HG03039 (cell line): ENCODE results near the gene CBX6.
"Not testable (repeated sequence)": the region's sequence is repeated elsewhere in the genome, so short reads cannot be mapped to it uniquely, and the experiment has no call there.

Source experiments
- ATAC-seq: cut with Tn5 transposase; IDR thresholded peaks from one replicate; pipeline ENCODE4 v1.9.1; 2021; ENCODE audit warnings: mild to moderate bottlenecking, moderate library complexity; ENCODE audit not compliant: unreplicated experiment

Gene CBX6

DNA sequence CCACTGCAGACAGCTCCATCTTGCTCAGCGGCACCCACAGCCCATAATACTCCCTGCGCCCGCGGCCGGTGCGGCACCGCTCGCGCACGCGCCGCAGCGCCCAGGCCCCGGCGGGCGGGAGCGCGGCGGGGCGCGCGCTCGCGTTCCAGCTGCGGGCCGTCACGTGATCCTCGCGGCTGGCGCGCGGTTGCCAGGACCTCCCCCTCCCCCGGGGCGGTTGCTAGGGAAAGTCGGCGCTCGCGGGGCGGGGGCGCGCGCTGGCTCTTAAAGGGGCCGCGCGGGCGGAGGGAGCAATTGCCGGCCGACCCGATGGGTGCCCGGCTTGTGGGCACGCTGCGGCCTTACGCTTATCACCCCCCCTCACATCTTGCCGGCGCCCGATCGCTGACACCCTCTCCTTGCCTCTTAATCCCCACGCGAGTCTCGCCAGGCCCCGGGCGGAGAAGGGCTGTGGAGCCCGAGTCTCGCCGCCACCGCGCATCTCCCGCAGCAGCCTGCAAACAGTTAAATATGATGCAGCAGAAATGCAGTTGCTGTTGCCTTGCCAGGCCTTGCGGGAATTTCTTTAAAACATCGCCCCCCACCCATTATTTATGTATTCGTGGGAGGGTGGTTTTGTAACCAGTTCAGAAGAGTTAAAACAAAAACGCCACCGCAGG is at the start of gene CBX6:
CBX6 (minus strand) TSS at position 45 of the 659 bp plus-strand sequence; CDS start at position 19, 26 bp downstream.
- ATAC-seq, result peak; percentile 56

DNA sequence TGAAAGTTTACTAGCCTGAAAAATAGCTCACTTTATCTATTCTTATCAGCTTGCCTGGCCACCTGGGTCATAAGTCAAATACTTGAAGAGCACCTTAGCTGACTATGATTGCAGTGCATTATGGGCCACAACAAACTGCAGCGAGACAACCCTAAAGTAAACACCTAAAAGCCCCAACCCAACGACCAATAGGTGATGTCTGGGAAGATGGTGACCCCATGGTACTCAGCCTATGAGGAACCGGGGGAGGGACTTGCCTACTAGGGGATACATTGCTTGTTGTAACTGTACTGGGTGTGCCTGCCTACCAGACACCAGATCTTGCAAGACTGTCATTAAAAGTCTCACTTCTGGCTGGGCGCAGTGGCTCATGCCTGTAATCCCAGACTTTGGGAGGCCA is 49.8 kb upstream of the CBX6 start:
- no peak for ATAC-seq

- ATAC-seq, result no peak
Measured at GRCh38 chr22:38921120-38921519, 49.1 kb upstream of the CBX6 start.

DNA sequence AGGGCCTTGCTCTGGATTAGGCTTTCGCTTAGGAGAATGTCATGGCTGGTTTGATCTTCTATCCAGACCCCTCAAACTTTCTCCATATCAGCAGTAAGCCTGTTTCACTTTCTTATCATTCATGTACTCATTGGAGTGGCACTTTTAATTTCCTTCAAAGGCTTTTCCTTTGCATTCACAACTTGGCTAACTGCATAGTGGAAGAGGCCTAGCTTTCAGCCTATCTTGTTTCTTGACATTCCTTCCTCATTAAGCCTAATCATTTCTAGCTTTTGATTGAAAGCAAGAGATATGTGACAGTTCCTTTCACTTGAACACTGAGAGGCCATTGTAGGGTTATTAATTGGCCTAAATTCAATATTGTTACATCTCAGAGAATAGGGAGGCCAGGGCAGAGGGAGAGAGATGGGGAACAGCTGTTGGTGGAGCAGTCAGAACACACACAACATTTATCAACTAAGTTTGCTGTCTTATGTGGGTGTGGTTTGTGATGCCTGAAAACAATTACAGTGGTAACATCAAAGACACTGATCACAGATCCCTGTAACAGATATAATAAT is 47.7 kb upstream of the CBX6 start:
- no peak for ATAC-seq

DNA sequence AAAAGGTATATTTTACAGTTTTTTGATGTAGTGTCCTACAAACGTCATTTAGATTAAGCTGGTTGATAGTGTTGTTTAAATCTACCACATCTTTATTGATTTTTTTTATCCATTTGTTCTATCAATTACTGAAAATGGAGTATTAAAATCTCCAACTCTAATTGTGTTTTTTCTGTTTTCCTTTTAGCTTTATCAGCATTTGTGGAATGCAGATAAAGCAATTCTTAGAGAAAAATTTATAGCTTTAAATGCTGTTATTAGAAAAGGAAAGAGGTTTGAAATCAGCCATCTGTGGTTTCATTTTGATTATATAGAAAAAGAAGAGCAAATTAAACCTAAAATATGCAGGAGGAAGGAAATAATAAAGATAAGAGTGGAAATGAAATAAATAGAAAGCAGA is 39.4 kb upstream of the CBX6 start:
- ATAC-seq, result no peak

- no peak for ATAC-seq
Measured at GRCh38 chr22:38907767-38908166, 35.8 kb upstream of the CBX6 start.

- ATAC-seq, result no peak
Measured at GRCh38 chr22:38906052-38906451, 34.0 kb upstream of the CBX6 start.

DNA sequence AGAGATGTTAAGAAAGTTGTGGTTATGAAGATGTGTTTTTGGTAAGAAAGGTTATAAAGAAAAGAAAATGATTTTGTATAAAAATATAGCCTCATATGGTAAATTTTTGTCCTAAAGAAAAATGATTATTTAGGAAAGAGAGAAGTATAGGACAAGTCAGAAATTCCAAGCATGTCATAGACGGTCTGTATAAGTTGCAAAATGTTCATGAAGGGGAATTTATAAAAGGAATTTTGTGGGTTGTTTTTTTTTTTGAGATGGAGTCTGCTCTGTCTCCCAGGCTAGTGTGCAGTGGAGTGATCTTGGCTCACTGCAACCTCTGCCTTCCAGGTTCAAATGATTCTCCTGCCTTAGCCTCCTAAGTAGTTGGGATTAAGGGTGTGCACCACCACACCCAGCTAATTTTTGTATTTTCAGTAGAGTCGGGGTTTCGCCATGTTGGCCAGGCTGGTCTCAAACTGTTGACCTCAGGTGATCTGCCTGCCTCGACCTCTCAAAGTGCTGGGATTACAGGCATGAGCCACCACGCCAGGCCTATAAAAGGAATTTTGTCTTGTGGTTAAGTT is 32.1 kb upstream of the CBX6 start:
- ATAC-seq, result not testable (repeated sequence)

DNA sequence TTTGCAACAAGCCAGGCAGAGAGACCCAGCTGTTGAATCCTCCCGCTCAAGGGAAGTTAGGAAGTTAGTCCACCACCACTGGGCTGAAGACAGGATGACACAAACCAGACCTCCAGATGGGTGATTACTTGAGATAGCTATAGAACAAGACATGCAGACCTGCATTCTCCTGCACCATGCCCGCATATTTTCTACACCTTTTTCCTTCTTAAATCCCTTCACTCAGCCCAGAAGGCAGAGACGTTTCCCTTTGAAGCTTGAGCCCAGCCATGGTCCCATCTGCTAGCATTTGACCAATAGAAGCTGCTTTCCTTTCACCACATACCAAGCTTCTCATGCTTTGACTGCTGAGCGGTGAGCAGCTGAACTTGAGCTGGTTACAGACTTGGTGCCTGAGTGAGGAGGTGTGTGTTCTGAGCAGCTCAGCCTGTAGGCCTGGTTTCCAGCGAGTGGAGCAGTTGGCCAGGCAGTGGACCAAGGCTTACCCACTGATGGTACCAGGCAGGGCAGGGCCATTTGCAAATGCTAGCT is 29.2 kb upstream of the CBX6 start:
- no peak for ATAC-seq

DNA sequence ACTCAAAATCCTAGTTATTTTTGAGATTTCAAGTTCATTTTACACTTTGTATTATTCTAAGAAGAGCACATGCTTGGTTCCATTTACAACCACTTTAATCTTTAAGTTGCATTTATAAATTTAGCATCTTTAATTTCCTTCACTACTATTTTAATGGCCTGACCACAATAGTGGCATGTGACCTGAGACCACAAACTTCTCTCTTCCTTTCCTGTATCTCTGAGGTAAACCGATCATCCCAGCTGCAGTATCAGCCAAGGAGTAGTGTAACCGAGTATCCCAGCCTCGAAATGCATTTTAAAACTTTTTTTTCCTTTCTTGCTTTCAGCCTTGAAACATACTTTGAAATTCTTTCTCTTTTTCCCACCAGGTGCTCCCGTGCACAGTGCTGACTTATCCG is 28.7 kb upstream of the CBX6 start:
- no peak for ATAC-seq

- no peak for ATAC-seq
Measured at GRCh38 chr22:38891256-38891655, 19.2 kb upstream of the CBX6 start.

DNA sequence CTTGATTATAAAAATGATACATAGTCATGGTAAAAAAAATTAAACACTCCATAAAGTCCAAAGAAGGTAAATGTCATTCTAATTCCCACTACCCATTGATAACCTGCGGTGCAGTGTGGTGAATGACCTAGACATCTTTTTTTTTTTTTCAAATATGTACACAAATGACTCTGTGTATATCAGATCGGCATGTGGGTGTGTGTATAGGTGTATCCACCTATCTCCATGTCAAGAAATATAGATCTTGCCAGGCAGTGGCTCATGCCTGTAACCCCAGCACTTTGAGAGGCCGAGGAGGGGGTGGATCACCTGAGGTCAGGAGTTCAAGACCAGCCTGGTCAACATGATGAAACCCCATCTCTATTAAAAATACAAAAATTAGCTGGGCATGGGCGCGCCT is 18.4 kb upstream of the CBX6 start:
- ATAC-seq, result no peak

GRCh38 chr22:38886333-38886732 is 14.3 kb upstream of the CBX6 start:
- no peak for ATAC-seq

GRCh38 chr22:38882972-38883622 is 11.1 kb upstream of the CBX6 start:
- no peak for ATAC-seq

GRCh38 chr22:38881997-38882879 is 10.2 kb upstream of the CBX6 start:
- ATAC-seq, result no peak

DNA sequence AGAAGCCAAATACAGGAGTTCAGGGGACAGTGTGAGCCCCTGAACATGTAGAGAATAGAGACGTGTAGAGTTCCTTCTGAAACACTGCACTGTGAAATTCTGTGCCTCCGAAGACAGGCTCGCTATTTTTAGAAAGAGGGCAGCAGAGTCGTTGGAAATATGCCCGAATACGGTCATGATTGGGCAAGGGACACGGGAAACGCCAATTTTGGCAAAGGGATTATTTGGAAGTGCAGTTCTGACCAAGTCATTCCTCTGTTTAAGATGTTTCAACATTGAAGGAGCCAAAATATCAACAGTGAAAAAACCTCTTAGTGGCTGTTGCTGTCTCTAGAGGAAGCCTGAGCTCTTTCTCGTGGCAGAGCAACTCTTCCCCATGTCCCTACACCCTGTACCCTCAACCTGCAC is 9.5 kb upstream of the CBX6 start:
- ATAC-seq, result no peak

GRCh38 chr22:38879961-38880360 is 7.9 kb upstream of the CBX6 start:
- ATAC-seq, result no peak

- no peak for ATAC-seq
Measured at GRCh38 chr22:38879108-38879729, 7.2 kb upstream of the CBX6 start.

DNA sequence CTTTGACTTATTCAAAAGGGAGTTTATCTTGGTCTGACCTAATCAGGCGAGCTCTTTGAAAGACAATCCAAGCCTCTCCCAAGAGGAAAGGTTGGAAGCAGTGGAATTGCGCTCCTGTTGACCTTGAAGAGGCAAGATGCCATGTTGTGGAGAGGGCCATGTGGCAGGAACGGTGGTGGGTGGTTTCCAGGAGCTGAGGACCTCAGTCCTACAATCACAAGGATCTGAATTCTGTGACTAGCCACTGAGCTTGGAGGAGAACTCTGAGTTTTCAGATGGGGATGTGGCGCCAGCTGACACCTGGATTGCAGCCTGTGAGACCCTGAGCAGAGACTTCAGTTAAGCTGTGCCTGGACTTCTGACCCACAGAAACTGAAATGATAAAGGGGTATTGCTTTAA is 6.0 kb upstream of the CBX6 start:
- no peak for ATAC-seq

GRCh38 chr22:38874529-38875222 is 2.7 kb upstream of the CBX6 start:
- ATAC-seq, result no peak
